ENCODE data around the gene AQP1. TPM values are rescaled to one million over a fixed set of nuclear protein-coding genes. Genes with fewer than 3 reads are reported as not detected.

AQP1 gene
- total and polyA plus RNA-seq, 2 donors (not counting 1 experiment from before 2014, with no cell fraction given) = not detected

DNA sequence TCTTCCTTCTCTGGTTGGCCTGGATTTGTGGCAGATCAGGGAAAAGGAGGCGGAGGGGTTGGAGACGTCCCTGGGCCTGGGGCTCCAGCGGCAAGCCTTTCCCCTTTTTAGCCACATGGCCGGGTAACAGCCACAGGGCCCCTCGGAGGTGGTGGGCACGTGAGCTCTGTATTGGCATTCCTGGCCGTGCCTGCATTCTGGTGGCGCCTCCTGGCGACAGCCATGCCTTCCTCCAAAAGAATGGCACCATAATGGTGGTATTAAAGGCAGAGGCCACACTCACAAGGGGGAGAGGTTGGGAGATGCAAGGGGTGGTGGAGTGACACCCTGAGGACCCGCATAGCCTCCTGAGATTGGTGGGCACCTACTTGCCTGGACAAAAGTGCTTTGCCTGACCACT, 3.0 kb upstream of the AQP1 start:
- H3K36me3 ChIP-seq (replicated peaks in 1 of 2; ENCODE audit: control extremely low read depth in 1 of 2, control insufficient read depth in 1 of 2, extremely low read depth in 1 of 2, insufficient read depth in 2 of 2, low read length in 1 of 2) = no peaks in the 10 kb centered on the region
- H3K27me3 ChIP-seq (replicated peaks in 1 of 4; ENCODE audit: control extremely low read depth in 1 of 4, control insufficient read depth in 3 of 4, insufficient read depth in 4 of 4, low read length in 3 of 4) = no peaks in the 10 kb centered on the region
- CTCF ChIA-PET = no interaction called here
- Mint-ChIP-seq H3K4me1 (no peaks in the 10 kb centered on the region), H3K27ac (no peak overlapping the region), H3K27me3 (peaks cover 5% of the 10 kb centered on the region), H3K9me3 (ENCODE audit: insufficient read depth) (no peaks in the 10 kb centered on the region), H3K4me3 (no peak overlapping the region)
- no peak overlapping the region for H3K4me3 ChIP-seq (ENCODE audit: control extremely low read depth in 1 of 5, extremely low read depth in 1 of 5, insufficient read depth in 1 of 5, low read depth in 2 of 5, low read length in 4 of 5)
- POLR2A ChIA-PET = no interaction called here
- no peaks in the 10 kb centered on the region for H3K4me1 ChIP-seq (ENCODE audit: control insufficient read depth in 2 of 2, insufficient read depth in 2 of 2, low read length in 2 of 2)
- intact Hi-C loops (cut with micrococcal nuclease) = no loop called here
- ATAC-seq (ENCODE audit: low read depth) (no peak), DNase-seq (no peak)
- H3K27ac ChIP-seq (ENCODE audit: low read length in 2 of 2) = no peak overlapping the region
- H4K20me1 ChIP-seq (ENCODE audit: control insufficient read depth, insufficient read depth, low read length, poor library complexity, severe bottlenecking) = no peaks in the 10 kb centered on the region
- WGBS (ENCODE audit: insufficient coverage) = 94% methylated on average over 9 of the region's 10 CpGs
- H3K9ac ChIP-seq (ENCODE audit: low read length) = no peak overlapping the region
- TF ChIP-seq, protein P1, sequence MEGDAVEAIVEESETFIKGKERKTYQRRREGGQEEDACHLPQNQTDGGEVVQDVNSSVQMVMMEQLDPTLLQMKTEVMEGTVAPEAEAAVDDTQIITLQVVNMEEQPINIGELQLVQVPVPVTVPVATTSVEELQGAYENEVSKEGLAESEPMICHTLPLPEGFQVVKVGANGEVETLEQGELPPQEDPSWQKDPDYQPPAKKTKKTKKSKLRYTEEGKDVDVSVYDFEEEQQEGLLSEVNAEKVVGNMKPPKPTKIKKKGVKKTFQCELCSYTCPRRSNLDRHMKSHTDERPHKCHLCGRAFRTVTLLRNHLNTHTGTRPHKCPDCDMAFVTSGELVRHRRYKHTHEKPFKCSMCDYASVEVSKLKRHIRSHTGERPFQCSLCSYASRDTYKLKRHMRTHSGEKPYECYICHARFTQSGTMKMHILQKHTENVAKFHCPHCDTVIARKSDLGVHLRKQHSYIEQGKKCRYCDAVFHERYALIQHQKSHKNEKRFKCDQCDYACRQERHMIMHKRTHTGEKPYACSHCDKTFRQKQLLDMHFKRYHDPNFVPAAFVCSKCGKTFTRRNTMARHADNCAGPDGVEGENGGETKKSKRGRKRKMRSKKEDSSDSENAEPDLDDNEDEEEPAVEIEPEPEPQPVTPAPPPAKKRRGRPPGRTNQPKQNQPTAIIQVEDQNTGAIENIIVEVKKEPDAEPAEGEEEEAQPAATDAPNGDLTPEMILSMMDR (IDR thresholded peaks at IDR 0.05) = no peak
- no peak for TF ChIP-seq EZH2 (IDR thresholded peaks at IDR 0.05; ENCODE audit: borderline replicate concordance, insufficient read depth, low read depth, low read length, poor library complexity, severe bottlenecking)
- no peaks in the 10 kb centered on the region for H3K79me2 ChIP-seq (ENCODE audit: control insufficient read depth, insufficient read depth, low read length)
- H3K4me2 ChIP-seq (replicated peaks; ENCODE audit: low read depth, low read length, poor library complexity, severe bottlenecking) = no peak overlapping the region
- H3K9me3 ChIP-seq (ENCODE audit: control extremely low read depth in 1 of 3, control insufficient read depth in 2 of 3, insufficient read depth in 1 of 3, low read length in 2 of 3) = no peaks in the 10 kb centered on the region
- no peak overlapping the region for H2AFZ ChIP-seq (ENCODE audit: insufficient read depth, low read depth, low read length, poor library complexity, severe bottlenecking)

DNA sequence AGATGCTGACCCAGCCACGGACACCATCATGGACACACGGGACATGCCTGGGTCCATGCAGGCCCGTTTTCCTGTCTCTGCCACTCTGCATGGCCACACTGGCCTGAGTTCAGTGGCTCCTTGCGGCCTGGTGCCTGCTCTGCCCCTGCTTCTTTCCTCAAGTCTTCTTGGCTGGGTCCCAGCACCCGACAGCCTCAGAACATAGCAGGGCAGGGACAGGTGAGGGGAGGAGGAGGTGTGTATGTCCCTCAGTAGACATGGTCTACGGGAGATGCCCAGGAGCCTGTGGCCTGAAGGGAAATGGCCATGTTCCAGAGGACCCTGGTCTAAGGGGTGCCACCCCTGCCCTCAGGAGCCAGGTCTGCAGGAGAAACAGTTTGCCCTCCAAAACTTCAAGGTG, 2.2 kb upstream of the AQP1 start:
- ATAC-seq (ENCODE audit: low read depth) (no peak), DNase-seq (no peak)
- ChIA-PET POLR2A (no interaction called here), CTCF (no interaction called here)
- Histone ChIP-seq H3K4me2 (replicated peaks; ENCODE audit: low read depth, low read length, poor library complexity, severe bottlenecking) (no peak overlapping the region), H4K20me1 (ENCODE audit: control insufficient read depth, insufficient read depth, low read length, poor library complexity, severe bottlenecking) (no peaks in the 10 kb centered on the region), H3K27me3 (replicated peaks in 1 of 4; ENCODE audit: control extremely low read depth in 1 of 4, control insufficient read depth in 3 of 4, insufficient read depth in 4 of 4, low read length in 3 of 4) (no peaks in the 10 kb centered on the region), H3K9me3 (ENCODE audit: control extremely low read depth in 1 of 3, control insufficient read depth in 2 of 3, insufficient read depth in 1 of 3, low read length in 2 of 3) (no peaks in the 10 kb centered on the region), H3K4me1 (ENCODE audit: control insufficient read depth in 2 of 2, insufficient read depth in 2 of 2, low read length in 2 of 2) (no peaks in the 10 kb centered on the region), H3K4me3 (ENCODE audit: control extremely low read depth in 1 of 5, extremely low read depth in 1 of 5, insufficient read depth in 1 of 5, low read depth in 2 of 5, low read length in 4 of 5) (no peak overlapping the region), H3K9ac (ENCODE audit: low read length) (no peak overlapping the region), H2AFZ (ENCODE audit: insufficient read depth, low read depth, low read length, poor library complexity, severe bottlenecking) (no peak overlapping the region), H3K36me3 (replicated peaks in 1 of 2; ENCODE audit: control extremely low read depth in 1 of 2, control insufficient read depth in 1 of 2, extremely low read depth in 1 of 2, insufficient read depth in 2 of 2, low read length in 1 of 2) (no peaks in the 10 kb centered on the region), H3K27ac (ENCODE audit: low read length in 2 of 2) (no peak overlapping the region), H3K79me2 (ENCODE audit: control insufficient read depth, insufficient read depth, low read length) (no peaks in the 10 kb centered on the region)
- intact Hi-C loops (cut with micrococcal nuclease) = no loop called here
- Mint-ChIP-seq H3K9me3 (ENCODE audit: insufficient read depth) (no peaks in the 10 kb centered on the region), H3K4me3 (no peak overlapping the region), H3K27me3 (peaks cover 5% of the 10 kb centered on the region), H3K4me1 (no peaks in the 10 kb centered on the region), H3K27ac (no peak overlapping the region)
- WGBS (ENCODE audit: insufficient coverage) = 90% methylated on average over 6 of the region's 6 CpGs
- TF ChIP-seq EZH2 (IDR thresholded peaks at IDR 0.05; ENCODE audit: borderline replicate concordance, insufficient read depth, low read depth, low read length, poor library complexity, severe bottlenecking) = no peak
- TF ChIP-seq, protein P1 (IDR thresholded peaks at IDR 0.05) = no peak
